GM21576 (cell line): ENCODE measurements around the gene FBXO33.
"Not testable (repeated sequence)": the region's sequence is repeated elsewhere in the genome, so short reads cannot be mapped to it uniquely, and the experiment has no call there.

Experiments
- ATAC-seq: cut with Tn5 transposase; IDR thresholded peaks from one replicate; pipeline ENCODE4 v1.9.1; 2021; ENCODE audit warnings: mild to moderate bottlenecking, moderate library complexity; ENCODE audit not compliant: unreplicated experiment

Gene FBXO33

DNA sequence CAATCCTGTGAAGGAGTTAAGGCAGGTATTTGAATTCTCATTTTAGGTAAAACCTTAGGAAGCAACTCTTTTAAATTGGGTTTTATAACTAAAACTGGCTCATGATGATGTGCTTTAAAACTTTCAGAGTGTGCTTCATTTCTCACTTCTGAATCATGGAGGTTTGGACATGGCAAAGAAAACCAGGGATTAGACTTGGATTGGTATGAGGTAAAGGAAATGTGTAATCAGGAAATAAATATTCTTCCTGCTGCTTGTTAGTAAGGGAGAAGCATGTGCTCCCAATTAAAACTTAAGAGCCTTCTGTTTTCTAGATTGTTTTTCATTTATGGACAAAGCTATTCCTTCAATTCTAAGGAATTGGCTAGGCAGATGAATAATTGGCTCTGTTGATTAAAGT, 57.4 kb downstream of the FBXO33 start:
- no peak for ATAC-seq

DNA sequence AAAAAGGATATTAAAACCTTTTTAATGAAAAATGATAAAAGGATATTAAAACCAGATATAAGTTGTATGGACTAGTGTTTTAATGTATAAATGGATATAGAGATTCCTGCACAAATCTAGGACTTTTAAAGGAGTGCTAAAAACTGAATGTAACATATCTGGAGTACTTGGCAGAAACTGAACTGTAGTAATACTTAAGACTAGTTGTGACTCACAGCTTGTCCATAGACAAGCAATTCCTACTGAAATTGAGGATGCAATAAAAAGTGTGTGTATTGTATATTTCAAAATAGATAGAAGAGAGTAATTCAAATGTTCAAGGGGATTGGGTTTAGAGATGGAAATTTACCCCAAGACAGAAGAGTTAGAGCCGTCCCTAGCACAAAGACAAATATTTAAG, 59.6 kb downstream of the FBXO33 start:
- ATAC-seq = no peak

- ATAC-seq = no peak
Observed at GRCh38 chr14:39370415-39370814, 61.8 kb downstream of the FBXO33 start.

DNA sequence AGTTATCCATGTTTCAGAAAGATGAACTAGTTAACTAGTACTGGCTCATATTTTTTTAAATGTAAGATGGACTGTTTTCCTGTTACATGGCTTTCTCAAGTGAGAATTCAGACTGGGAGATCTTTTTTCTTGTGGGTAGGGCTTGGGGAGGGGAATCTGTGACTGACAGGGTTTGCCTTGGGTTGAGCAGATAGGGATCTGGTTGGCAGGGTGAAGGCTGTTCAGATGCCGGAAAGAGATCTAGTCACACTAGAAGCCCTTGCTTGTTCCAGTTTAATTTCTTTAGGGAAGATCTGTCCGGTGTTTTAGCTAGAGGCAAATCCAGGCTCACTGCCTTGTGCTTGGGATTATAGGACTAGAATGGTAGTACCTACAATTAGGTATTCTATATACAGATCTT, 63.2 kb downstream of the FBXO33 start:
- ATAC-seq = no peak

DNA sequence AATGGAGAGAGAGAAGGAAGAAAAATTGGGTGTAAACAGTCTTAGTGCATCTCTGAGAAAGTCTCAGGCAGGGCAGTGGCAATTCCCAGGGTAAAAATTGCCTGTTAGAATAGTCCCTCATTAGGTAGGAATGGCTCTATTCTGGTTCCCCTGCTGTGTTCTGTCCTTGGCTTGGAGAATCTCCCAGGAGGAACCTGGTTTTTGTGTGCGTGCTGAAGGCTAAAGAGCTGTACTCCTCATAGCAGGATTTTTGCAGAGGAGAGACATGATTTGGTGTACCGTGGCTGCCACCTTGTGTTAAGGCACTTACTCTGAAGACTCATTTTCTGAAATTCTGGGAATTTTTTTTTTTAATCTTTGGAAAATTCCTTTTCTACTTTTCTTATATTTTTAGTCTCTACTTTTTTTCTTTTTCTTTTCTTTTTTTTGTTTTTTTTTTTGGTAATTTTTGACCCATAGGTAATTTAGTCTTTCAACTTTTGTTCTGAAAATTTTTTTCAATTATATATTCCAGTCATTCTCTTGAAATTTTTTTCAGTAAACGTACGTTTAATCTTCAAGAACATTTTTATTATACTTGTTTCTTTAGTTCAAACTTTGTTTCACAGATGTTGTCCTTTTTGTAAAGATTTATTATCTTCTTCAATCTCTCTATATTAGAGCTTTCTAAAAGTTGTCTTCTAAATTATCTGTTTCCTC, 63.8 kb downstream of the FBXO33 start:
- no peak for ATAC-seq

- ATAC-seq = no peak
Observed at GRCh38 chr14:39367387-39367751, 64.9 kb downstream of the FBXO33 start.

GRCh38 chr14:39366460-39367386, 65.5 kb downstream of the FBXO33 start:
- no peak for ATAC-seq

DNA sequence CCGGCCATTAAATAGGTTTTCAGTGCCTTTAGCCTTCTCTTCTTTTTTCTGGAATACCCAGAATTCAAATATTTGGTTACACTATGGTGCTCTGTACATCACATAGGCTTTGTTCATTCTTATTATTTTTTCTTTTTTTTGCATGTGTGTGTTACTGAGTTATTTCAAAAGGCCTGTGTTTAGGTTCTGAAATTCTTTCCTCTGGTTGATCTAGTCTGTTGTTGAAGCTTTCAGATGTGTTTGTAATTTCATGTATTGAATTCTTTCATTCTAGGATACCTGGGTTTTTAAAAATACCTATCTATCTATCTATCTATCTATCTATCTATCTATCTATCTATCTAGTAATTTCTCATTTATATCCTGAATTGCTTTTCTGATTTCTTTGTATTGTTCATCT, 66.9 kb downstream of the FBXO33 start:
- ATAC-seq = no peak

- ATAC-seq = no peak
Observed at GRCh38 chr14:39364509-39364908, 67.7 kb downstream of the FBXO33 start.

DNA sequence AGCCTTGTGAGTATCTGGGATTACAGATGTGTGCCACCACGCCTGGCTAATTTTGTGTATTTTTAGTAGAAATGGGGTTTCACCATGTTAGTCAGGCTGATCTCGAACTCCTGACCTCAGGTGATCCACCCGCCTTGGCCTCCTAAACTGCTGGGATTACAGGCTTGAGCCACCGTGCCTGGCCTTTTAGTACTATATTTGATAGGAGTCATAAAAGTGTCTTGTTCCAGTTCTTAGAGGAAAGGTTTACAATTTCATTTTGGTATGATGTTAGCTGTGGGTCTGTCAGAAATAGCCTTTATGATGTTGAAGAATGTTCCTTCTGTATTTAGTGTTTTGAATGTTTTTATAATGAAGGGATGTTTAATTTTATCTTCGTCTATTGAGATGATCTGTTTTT, 70.7 kb downstream of the FBXO33 start:
- ATAC-seq = not testable (repeated sequence)

DNA sequence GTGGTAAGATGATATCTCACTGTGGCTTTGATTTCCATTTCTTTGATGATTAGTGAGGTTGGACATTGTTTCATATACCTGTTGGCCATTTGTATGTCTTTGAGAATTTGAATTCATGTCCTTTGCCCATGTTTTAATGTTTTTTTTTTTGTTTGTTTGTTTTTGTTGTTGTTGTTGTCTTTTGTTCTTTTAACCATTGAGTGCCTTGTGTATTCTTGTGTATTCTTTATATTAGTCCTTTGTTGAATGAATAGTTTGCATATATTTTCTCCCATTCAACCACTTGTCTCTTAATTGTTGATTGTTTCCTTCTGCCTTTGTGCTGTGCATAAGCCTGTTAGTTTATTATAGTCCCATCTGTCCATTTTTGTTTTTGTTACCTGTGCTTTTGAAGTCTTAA, 71.9 kb downstream of the FBXO33 start:
- ATAC-seq = no peak

GRCh38 chr14:39359069-39359468, 73.2 kb downstream of the FBXO33 start:
- ATAC-seq = not testable (repeated sequence)

DNA sequence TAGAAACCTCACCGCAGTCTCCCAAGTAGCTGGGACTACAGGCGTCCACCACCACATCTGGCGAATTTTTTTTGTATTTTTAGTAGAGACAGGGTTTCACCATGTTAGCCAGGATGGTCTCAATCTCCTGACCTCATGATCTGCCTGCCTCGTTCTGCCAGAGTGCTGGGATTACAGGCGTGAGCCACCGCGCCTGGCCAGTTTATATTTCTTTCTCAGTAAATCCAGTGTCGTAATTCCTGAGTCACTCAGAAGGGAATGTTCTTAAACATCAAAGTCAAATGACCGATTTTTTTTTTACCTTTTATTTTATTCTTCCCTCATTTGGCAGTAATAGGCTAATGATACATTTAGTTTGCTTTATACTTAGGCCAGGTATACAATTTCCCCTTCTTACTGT, 80.5 kb downstream of the FBXO33 start:
- ATAC-seq = no peak

DNA sequence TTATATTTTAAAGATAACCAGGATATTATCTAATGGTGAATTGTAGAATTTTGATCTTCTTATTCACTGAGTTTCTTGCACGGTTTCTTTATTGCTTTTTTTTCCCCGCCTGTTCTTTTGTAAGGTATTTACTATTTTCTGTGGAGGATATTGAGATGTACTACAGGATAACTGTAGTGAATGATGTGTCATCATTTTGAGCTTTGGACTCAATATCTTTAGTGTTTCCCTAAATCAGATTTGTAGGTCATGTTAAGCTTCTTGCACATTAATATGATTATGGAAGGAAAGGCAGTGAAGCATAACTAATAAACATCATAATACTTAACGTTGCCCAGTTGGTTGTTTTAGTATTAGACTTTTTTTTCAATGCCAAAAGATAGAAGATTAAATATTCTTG, 81.4 kb downstream of the FBXO33 start:
- no peak for ATAC-seq
